Suprapubic skin (tissue), 4 donors: ENCODE measurements around the gene WNT6. TPM values are rescaled to one million over a fixed set of nuclear protein-coding genes. Genes with fewer than 3 reads are reported as not detected.

ENCODE experiments used
- DNase-seq, 2 donors: peaks; one replicate each; pipeline ENCODE4 v3.0.0-alpha.2; 2019; ENCODE audit warnings: low spot score in 2 of 2
- H3K27ac ChIP-seq: fragments of 200-600 bp; sonication (generic); one replicate; pipeline ENCODE4 v1.5.1; 2019
- H3K27me3 ChIP-seq: fragments of 200-600 bp; sonication (generic); one replicate; pipeline ENCODE4 v1.5.1; 2019
- H3K36me3 ChIP-seq: fragments of 200-600 bp; sonication (generic); one replicate; pipeline ENCODE4 v1.5.1; 2019
- H3K4me1 ChIP-seq: fragments of 200-600 bp; sonication (generic); one replicate; pipeline ENCODE4 v1.5.1; 2019
- H3K4me3 ChIP-seq: fragments of 200-600 bp; sonication (generic); one replicate; pipeline ENCODE4 v1.5.1; 2019; ENCODE audit warnings: mild to moderate bottlenecking
- H3K9me3 ChIP-seq: fragments of 200-600 bp; sonication (generic); one replicate; pipeline ENCODE4 v1.5.1; 2019
- EP300 ChIP-seq: sonication (generic); formaldehyde crosslinking; IDR thresholded peaks from one replicate; pipeline ENCODE4 v1.6.1; 2017; ENCODE audit warnings: antibody characterized with exemption
- POLR2A ChIP-seq, 2 donors: fragments of 450-650 bp; IDR thresholded peaks; one replicate each; pipeline ENCODE4 v1.6.1; 2017; ENCODE audit warnings: antibody characterized with exemption in 2 of 2, mild to moderate bottlenecking in 2 of 2, moderate library complexity in 2 of 2
- POLR2AphosphoS5 ChIP-seq, 3 donors: sonication (generic); formaldehyde crosslinking; IDR thresholded peaks; one replicate each; pipeline ENCODE4 v1.6.1; 2017; ENCODE audit warnings: antibody characterized with exemption in 3 of 3
- WGBS: methylation state at CpG from one replicate; pipeline ENCODE4 v1.1.5; 2018; 5-methylcytosine and 5-hydroxymethylcytosine counted together
- total RNA-seq, 4 donors: library from RNA; depleted of rRNA; stranded (reverse); fragments of >200 nt; gene quantifications; one replicate each; pipeline ENCODE4 v1.1.0, GENCODE V29; 2016
- TF ChIP-seq, protein P1 (sequence below), 2 donors: fragments of 200-600 bp in 1 of 2; fragments of 450-650 bp in 1 of 2; sonication (generic) in 1 of 2; IDR thresholded peaks; one replicate each; pipeline ENCODE4 v1.5.1; 2016 to 2019; ENCODE audit warnings: antibody characterized with exemption in 2 of 2, mild to moderate bottlenecking in 1 of 2, moderate library complexity in 1 of 2

The WNT6 gene
- total RNA-seq, 4 donors from 2014 or later = 1.4 to 3.7 (median 2.3) TPM

DNA sequence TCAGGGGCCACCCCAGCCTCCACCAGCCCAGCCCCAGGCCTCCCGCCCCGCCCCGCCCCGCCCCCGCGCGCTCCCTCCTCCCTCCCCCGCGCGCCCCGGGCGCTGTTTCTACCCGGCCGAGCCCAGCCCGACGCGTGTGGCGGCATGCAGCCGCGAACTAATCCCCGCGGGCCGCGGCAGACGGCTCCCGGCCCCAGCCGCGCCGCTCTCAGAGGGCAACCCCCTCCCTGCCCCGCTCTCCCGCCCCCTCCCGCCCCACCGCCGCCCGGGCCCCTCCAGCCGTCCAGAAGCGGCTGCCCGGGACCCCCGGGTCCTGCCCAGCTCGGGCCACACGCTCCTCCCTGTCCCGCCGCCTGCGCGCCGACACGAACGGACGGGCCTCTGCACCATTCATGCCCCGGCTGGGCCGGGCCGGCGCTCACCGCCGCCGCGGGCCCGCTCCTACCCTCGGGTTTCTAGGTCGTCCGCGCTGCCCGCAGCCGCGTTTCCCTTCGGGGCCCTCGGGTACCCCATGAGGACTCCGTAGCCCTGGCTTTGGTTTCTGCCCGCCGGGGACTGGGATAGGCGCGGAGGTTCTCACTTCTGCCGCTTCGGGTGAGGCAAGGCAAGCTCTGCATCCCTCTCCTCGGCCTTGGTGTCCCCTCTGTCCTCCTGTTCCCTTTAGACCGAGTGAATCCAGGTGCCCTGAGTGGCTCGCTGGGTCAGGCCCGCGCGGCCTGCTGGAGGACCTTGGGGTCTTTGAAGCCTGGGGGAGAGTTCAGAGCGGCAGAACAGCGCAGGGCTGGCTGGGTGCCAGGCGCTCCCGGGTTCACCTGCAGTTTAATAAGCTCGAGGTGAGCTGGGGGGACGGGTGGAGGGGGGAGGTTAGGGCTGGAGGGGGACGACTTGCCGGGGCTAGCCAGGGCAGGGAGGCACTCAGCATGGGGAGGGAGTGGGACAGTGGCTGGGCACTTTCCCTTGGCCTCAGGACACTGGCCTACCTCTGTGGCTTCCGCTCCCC is 24.2 kb downstream of the WNT6 start:
- Histone ChIP-seq H3K4me1 (peaks cover 62% of the 10 kb centered on the region), H3K27ac (peak overlapping the region; percentile 6), H3K36me3 (no peaks in the 10 kb centered on the region), H3K4me3 (peak overlapping the region; percentile 35), H3K9me3 (no peaks in the 10 kb centered on the region), H3K27me3 (peaks cover 40% of the 10 kb centered on the region)
- peak in 1 of 2 donors; percentile 66 for DNase-seq
- WGBS = 27% methylated on average over 10 of the region's 89 CpGs
- TF ChIP-seq POLR2AphosphoS5 (IDR thresholded peaks at IDR 0.05) (no peak), POLR2A (IDR thresholded peaks at IDR 0.05) (no peak), EP300 (no peak)
- TF ChIP-seq, protein P1, sequence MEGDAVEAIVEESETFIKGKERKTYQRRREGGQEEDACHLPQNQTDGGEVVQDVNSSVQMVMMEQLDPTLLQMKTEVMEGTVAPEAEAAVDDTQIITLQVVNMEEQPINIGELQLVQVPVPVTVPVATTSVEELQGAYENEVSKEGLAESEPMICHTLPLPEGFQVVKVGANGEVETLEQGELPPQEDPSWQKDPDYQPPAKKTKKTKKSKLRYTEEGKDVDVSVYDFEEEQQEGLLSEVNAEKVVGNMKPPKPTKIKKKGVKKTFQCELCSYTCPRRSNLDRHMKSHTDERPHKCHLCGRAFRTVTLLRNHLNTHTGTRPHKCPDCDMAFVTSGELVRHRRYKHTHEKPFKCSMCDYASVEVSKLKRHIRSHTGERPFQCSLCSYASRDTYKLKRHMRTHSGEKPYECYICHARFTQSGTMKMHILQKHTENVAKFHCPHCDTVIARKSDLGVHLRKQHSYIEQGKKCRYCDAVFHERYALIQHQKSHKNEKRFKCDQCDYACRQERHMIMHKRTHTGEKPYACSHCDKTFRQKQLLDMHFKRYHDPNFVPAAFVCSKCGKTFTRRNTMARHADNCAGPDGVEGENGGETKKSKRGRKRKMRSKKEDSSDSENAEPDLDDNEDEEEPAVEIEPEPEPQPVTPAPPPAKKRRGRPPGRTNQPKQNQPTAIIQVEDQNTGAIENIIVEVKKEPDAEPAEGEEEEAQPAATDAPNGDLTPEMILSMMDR (IDR thresholded peaks at IDR 0.05) = no peak

DNA sequence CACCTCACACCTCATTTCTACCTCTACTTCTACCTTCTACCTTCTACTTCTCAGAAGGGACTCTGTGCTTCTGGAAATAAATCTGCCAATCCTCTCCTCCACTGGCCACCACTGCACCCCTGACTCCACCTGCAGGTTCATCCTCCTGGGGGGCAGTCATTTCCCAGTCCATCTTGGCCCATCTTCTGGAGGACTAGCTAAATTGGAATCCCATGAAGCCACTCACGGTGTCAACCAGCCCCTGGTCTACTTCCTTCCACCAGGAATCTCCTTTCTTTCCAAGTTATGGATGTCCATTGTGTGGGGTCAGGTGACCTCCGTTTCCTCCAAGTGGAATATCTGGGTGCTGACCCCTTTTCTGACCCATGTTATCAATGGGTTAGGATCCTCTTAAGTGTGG is 24.9 kb downstream of the WNT6 start:
- no peaks in the 10 kb centered on the region for H3K9me3 ChIP-seq
- H3K27ac ChIP-seq = no peak overlapping the region
- H3K27me3 ChIP-seq = peaks cover 33% of the 10 kb centered on the region
- DNase-seq = no peak
- TF ChIP-seq POLR2A (IDR thresholded peaks at IDR 0.05) = no peak
- no peak for TF ChIP-seq POLR2AphosphoS5 (IDR thresholded peaks at IDR 0.05)
- TF ChIP-seq, protein P1 (IDR thresholded peaks at IDR 0.05) = no peak
- TF ChIP-seq EP300 = no peak
- H3K4me1 ChIP-seq = peaks cover 56% of the 10 kb centered on the region
- WGBS = 83% methylated on average over 2 of the region's 2 CpGs
- no peaks in the 10 kb centered on the region for H3K36me3 ChIP-seq
- H3K4me3 ChIP-seq = no peak overlapping the region

DNA sequence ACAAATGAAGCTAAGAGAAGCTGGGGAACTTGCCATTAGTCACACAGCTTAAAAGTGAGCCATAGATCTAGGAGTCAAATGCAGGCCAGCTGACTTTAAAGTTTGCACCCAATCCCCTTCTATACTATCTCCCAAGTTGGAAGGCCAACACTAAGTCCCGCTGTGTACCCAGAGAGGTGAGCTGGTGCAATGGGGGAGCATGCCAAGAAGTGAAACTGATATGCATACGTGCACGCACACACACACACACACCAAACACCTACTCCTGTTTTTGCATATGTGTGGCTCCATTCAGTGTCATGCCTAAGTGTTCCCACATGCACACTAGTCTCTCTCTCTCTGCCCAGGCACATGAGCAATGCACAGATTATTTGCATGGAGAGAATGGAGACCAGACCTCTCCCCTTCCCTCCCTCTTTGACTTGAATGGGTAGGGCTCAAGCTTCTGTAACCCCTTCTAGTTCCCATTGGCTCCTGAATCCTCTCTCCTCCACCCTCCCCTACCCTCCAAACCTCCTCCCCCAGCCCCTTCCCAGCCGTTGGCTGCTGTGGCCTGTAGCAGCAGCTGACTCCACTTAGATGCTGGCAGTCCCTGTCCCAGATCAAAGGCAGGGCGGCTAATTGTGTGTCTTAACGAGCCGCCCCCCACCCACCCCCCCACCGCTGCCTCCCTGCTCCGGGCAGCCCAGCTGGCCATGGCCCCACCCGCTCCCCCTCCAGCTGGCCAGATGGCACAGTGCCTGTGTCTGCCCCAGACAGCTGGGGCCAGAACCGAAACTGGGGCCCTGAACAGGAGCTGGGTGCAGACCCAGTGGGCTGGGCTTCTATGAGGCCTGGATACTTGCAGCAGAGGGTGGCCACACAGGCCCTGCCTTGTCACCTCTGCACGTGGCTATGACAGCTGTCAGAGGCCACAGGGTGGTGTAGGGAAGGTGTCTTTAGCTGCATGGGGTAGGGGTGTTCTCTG is 26.7 kb downstream of the WNT6 start:
- WGBS = 36% methylated on average over 7 of the region's 12 CpGs
- peaks cover 38% of the 10 kb centered on the region for H3K4me1 ChIP-seq
- H3K4me3 ChIP-seq = no peak overlapping the region
- H3K27ac ChIP-seq = no peak overlapping the region
- TF ChIP-seq EP300 (no peak), POLR2A (IDR thresholded peaks at IDR 0.05) (no peak), POLR2AphosphoS5 (IDR thresholded peaks at IDR 0.05) (no peak)
- TF ChIP-seq, protein P1 (IDR thresholded peaks at IDR 0.05) = no peak
- H3K9me3 ChIP-seq = no peaks in the 10 kb centered on the region
- H3K36me3 ChIP-seq = no peaks in the 10 kb centered on the region
- no peak for DNase-seq
- peaks cover 16% of the 10 kb centered on the region for H3K27me3 ChIP-seq

DNA sequence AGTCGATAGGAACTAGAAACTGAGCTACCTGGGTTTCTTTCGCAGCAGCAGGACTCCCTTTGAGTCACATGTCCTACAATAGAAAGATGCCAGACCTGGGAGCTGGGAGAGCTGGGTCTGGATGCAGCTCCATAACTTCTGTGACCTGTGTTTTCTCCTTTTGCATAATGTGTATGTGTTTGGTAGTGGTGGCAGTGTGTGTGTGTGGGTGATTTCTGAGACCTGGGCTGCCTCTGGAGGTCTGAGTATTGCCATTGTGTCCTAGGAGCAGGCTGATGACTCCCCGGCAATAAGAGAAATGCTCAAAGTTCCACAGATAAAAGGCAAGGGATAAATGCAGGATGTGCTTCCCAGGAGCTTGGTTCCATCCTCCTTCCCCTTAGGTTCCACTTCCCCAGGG is 27.5 kb downstream of the WNT6 start:
- Histone ChIP-seq H3K27me3 (peaks cover 8% of the 10 kb centered on the region), H3K27ac (no peak overlapping the region), H3K4me3 (no peak overlapping the region), H3K36me3 (no peaks in the 10 kb centered on the region), H3K4me1 (peaks cover 38% of the 10 kb centered on the region), H3K9me3 (no peaks in the 10 kb centered on the region)
- TF ChIP-seq EP300 (no peak), POLR2A (IDR thresholded peaks at IDR 0.05) (no peak), POLR2AphosphoS5 (IDR thresholded peaks at IDR 0.05) (no peak)
- TF ChIP-seq, protein P1 (IDR thresholded peaks at IDR 0.05) = no peak
- WGBS = 55% methylated on average over 3 of the region's 3 CpGs
- no peak for DNase-seq
